C1 segment of cervical spinal cord (tissue), 14 donors: ENCODE measurements around the gene CAPN3.

Experiments
- DNase-seq, 14 donors: peaks; one replicate each; lab custom pipeline; 2025; lab: John Stamatoyannopoulos, UW

The CAPN3 gene

DNA sequence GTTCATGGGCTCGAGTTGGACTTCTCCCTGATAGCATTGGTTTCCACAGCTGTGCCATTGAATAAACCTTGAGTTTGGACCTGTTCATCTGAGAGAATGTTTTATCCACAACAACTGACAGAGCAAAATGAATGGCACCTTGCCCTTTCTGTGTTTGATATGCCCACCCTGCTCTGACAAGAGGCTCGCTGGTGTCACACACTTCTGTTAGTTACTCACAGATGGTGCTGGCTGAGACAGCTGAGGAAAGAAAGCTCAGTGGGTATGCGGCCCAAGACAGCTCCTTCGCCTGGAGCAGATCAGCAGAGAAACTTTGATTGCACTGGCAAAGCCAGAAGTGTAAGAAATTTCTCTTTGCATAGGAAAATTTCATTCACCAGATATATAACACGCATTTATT is 2.5 kb upstream of the CAPN3 start:
- no peak for DNase-seq

DNA sequence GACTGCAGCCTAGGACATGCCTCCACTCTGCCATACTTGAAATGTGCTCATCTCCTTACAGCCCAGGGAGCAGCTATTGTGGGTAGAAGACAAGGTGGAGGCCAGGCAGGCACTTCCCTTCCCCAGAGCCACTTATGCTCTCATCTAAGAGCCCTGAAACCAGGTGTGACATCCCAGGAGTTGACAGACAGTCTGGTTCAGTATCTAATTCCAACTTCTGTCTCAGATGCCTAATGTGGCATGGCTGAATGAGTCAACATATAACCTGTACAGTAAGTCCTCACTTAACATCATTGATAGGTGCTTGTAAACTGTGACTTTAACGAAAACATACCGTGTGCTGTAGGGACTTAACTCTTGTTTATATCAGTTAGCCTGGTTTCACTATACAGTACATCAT is 1.2 kb upstream of the CAPN3 start:
- DNase-seq: no peak

DNA sequence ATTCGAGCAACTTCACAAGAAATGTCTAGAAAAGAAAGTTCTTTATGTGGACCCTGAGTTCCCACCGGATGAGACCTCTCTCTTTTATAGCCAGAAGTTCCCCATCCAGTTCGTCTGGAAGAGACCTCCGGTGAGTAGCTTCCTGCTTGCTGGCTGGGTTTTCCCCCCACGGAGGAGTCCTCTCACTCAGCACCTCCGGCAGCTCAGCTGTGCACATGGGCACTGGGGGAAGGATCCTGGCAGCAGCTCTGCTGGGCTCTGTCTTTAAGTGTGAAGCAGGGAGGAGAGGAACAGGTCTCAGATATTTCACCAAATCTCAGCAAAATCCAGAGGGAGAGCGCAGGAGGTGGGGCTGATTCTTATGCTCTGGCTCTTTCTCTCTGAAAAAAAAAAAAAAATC is 684 bp downstream of the CAPN3 start:
- DNase-seq: no peak

DNA sequence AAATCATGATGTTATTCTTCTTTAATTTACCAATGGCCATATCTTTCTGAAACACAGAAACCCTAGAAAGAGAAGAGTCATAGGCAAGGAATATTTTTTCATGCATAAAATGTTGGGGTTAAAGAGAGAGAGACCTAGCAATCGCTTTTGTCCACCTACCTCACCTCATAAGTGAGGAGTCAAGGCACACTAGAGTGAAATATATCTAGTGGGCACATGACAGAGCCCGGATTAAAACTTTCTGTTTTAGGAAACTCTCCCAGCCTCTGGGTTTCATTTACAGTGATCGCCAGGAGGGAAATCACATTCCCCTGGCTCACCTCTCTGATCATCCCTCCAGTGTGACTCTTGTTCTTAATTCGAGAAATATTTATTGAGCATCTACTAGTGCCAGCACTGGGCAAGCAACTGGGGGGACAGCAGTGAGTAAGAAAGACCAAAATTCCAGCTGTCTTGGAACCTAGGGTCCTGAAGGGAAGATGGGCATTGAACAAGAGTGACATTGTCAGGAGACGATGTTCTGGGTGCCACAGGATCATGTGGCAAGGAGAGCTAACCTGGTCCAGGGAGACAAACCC is 1.3 kb downstream of the CAPN3 start:
- no peak for DNase-seq

DNA sequence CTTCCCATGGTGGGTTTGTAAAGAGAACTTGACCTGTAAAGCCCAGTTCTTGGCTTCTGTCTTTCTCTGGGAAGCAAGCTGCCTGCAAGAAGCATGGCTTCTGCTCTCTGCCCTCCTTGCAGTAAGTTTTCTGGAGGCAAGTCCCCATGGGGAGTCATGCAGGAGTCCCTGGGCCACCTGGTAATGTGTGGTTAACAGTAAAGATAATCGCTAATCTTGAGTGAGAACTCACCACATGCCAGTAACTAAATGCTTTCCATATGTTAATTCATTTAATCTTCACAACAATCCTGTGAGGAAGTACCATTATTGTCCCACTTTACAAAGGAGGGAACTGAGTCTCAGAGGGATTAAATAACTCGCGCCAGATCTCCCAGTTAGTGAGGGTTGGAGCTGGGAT is 4.2 kb downstream of the CAPN3 start:
- DNase-seq: no peak

DNA sequence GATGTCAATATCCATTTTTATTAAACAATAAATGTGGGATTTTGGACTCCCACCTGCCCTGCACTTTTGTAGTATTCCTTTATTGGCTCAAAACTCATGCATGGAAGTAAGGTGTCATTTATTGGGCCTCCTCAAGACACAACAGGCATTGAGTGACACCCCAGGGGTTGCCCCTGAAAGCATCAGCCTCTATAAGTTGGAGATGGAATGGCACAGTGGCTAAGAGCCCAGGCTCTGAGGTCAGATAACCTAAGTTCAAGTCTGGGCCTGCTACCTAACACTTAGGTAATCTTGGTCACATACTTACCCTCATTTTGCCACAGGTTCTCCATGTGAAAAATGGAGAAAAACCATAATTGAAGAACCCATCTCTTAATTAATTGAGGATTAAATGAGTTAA is 4.6 kb downstream of the CAPN3 start:
- no peak for DNase-seq

DNA sequence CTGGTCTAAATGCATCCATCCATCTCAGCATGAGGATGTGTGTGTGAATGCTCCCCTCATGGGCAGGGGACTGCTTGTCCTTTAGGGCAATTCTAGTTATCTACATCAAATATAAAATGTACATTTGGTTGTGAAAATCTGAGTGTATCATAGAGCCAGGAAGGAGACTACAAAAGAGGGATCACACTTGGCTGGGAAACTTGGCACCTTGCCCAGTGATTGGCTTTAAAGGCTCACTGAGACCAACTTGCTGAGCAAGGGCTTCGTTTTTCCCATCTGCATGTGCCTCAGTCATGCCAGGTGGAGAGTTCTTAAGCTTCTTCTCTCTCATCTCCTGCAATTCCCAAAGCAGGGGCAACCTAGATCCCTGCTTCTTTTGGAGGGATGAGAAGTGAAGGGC is 5.2 kb downstream of the CAPN3 start:
- no peak for DNase-seq

DNA sequence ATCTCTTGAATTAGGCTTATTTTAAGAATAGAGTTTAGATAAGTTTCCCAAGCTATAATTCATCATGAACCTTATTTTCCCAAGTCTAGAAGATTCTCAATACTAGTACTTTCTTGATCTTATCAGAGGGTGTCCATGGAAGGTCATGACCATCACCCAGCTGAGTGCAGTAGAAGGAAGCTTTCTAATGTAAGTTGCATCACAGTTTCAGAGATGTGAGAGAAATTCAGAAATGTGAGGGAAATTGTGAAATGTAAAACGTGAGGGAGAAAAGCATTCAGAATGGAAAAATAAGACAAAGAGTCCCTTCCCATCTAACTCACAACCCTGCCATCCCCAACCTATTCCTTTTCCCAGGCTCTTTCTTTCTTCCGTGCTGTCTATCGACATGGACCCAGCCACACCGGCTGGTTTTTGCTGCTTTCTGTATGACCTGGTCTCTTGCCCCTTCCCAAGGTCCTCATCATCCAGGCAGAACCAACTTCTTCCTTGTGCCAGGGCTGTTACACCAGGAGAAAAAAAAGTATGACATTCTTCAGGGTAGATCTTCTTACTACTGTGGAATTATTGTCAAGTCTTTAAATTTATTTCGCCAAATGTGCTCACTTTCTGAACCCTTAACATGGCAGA is 6.7 kb downstream of the CAPN3 start:
- no peak for DNase-seq

DNA sequence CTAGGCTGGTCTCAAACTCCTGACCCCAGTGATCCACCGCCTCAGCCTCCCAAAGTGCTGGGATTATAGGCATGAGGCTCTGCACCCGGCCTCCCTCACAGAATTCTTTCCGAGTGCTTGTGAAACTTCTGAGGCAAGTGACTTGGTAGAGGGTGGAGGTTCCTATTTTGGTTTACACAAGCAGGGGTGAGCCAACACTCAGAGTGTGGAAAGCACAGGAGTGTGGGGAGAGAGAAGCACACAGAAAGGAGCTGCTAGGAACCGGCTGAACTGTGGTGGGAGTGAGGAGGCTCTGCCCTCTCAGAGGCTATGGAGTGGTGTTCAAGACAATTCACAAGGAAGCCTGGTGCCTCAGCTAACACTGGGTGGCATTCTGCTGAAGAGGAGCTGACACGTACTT is 7.7 kb downstream of the CAPN3 start:
- no peak for DNase-seq

DNA sequence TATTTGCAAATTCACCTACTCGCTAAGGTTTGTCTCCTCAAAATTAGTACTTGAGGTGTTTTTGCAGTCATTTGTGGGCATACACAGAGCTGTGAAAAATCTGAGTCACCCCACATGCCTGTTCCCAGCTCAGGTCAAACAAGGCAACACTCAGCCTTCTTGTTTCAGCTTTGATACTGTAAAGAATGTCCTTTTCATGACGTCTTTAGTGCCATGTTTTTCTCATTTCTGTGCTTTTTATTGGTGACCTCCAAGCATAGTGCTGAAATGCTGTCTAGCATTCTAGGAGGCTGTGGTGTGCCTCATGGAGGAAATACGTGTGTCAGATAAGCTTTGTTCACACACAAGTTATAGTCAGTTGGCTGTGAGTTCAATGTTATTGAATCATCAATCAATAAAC is 8.8 kb downstream of the CAPN3 start:
- no peak for DNase-seq

DNA sequence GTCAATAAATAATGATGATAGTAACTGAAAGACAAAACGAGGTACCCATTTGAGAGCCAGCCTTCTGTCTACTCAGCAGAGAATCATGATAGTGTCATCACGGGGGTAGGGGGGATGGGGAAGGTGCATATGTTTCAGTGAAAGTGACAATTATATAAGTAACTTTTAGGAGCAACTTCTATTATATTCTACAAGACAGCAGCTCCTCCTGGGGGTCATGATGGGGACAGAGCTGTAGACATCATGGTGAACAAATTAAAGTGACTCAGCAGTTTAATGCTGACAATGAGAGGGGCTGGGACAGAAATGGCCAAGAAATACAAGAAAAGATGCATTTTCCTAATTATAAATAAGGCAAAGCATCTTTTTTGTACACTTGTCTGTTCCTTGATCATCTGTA is 11.8 kb downstream of the CAPN3 start:
- DNase-seq: no peak

DNA sequence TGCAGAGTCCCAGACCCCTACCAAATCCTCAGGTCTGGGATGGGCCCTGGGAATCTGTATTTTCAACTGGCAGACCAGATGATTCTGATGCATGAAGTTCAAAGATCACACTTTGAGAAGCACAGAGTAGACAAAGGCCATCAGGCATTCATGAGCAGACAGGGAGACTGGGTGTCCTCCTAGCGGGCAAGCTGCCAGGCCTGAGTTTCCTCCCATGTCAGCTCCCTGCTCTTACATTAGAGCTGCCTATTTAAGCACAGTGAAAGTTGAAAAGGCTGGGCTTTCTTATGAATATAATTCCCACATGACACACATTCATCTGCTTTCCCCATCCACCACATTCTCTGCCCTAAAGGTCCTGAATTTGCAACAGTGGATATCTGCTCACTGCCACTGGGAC is 14.0 kb downstream of the CAPN3 start:
- DNase-seq: no peak

DNA sequence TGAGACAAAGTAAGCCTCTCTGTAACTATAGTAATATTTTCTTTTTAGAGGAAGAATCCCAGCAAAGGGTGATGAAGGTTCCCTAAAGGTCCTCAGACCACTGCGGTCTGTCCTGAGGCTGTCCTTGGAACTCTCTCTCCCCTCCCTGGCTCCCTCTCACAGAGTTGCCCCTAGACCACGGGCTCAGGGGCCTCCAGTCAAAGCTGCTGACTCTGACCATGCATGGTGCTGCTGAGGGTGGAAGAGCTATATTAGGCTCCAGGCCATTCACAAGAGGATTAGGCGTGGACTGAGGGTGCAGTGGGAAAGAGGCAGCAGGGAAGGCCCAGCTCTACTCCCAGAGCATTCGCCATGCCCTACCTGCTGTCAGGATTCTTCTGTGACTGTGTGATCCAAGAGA is 14.6 kb downstream of the CAPN3 start:
- no peak for DNase-seq

DNA sequence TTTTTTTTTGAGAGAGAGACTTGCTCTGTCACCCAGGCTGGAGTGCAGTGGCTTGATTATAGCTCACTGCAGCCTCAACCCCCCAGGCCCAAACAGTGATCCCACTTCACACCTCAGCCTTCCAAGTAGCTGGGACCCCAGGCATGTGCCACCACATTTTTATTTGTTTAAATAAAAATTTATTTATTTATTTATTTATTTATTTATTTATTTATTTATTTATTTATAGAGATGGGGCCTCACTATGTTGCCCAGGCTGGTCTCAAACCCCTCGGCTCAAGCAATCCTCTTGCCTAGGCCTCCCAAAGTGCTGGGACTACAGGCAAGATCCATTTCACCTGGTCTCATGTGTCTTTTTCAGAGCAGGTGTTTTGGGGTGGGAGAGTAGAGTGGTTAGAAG is 15.5 kb downstream of the CAPN3 start:
- DNase-seq: no peak

DNA sequence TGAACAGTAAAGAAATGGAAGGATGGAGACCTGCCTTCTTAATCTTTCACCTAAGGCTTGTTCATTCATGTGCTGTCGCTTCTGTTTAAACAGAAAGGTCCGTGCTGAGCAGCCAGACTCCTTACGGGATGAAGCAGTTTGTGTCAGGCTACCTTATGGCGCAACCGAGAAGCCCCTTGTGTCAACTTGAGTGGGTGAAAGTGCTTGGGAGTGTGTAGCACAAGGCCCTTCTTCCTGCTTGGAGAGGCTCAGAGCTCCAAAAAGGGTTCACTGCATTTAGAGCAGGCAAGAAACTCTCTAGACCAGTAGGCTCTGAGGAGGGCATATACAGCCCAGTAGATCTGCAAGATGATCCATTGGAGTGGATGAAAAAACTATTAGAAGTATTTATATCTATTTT is 16.0 kb downstream of the CAPN3 start:
- DNase-seq: no peak

DNA sequence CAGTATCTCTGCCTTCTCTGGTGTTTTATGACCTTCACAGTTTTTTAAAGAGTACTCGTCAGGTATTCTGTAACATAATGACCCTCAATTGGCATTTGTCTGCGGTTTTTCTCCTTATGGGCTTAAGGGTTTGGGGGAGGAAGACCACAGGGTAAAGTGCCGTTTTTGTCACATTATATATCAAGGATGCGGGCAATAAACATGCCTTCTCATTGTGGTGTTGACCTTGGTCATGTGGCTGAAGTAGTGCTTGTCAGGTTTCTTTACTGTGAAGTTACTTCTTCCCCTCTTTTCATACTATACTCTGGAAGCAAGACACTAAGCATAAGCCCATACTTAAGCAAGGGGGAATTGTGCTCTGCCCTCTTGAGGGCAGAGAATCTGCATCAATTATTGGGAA is 16.6 kb downstream of the CAPN3 start:
- no peak for DNase-seq

DNA sequence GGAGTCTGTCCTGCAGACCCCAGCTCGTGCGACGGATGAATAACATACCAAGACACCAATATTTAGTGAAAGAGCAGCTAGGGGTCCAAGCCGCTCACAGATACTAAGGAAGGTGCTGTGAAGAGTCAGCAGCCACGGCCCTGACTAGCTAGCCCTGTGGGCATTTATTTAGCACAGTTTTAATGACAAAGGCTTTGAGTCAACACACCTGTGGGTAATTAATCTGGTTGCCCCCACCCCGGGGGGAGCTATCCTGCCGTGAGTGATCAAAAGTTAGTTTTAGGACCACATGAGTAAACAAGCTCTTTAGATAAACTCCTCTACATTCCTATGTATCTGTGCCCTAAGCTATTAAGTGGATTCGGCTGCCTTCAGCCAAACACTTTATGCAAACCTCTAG is 18.7 kb downstream of the CAPN3 start:
- no peak for DNase-seq

DNA sequence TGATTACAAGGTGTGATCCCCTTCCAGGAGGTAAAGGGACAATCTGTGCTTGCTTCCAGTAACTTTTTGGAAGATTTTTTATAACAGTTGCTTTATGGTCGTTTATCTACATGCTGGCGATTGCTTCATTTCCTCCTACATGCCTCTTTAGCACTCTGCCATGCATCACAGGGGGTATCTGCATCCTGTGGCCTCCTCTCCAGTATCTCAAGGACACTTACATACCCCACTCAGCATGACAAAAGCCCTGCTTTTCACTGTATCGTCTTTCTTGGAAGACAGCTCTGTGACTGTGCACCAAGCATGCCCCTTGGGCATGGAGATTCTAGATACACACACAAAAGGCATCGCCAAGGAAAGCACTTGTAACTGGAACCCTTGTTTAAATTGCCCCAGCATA is 25.3 kb downstream of the CAPN3 start:
- DNase-seq: no peak

DNA sequence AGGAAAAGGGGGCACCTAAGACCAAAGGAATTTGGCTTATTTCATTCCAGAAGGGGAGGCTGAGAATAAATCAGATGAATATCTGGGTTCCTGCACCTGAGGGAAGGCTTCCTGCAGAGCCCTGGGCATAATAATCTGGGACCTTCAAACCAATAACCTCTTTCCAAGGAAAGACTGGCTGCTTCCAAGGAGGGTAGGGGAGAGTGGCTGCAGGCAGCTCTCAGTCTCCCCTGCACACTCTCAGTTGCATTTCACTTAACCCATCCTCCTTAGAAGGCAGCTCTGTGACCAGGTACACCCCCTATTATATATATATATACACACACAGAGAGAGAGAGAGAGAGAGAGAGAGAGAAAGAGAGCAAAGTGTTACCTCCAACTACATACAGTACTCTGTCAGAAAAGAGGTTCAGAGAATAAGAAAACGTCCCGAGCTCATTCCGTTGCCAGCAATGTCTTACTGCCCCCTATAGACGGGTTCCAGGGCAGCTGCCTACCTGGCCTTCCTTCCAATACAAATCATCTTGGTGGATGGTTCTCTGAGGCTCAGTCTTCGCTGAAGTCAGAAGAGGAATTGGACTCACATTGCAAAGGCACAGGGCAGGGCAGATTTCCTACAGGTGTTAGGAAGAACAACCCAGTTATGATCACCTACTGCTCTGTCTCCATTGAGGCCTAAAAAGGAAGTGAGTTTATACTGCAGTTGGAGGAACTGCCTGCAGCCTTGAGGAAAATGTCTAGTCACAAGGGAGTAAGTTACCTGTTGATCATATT is 26.1 kb downstream of the CAPN3 start:
- no peak for DNase-seq

DNA sequence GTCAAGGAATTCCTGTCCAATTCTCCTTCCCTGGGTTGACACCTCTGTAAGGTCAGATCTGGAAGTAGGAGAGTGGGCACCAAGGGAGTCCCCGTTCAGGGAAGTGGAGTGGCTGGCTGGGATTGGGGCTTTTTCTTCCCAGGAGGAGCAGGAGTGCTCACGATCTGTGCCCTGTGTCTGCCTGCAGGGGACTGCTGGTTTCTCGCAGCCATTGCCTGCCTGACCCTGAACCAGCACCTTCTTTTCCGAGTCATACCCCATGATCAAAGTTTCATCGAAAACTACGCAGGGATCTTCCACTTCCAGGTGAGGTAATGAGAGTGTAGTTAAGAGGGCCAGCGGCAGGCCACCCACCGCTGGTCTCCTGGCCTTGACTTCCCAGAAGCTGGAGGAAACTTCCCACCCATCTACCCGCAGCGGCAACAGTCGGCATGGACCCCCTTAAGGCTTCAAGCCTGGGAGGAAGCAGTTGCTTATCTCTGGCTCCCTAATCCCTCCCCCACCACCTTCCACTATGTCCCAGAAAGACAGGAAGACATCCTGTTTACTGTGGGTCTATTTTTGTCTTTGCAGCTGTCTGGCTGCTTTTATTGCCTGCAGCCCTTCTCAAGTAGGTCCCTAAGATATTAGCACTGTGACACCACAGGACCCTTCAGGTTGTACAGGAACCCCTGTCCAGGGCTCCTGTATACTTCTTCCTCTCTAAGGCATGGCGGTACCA is 26.8 kb downstream of the CAPN3 start:
- no peak for DNase-seq

DNA sequence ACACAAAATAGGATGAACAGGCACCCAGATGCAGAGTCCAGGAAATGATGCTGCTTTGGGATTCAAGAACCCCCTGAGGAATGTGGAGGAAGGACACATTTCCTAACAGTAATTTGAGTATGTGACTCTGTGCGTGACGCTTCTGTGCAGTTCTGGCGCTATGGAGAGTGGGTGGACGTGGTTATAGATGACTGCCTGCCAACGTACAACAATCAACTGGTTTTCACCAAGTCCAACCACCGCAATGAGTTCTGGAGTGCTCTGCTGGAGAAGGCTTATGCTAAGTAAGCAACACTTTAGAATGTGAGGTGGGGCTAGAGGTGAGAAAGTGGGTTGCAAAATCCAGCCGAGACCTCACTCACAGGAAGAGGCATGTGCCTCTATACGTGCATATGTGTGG is 28.3 kb downstream of the CAPN3 start:
- DNase-seq: no peak

DNA sequence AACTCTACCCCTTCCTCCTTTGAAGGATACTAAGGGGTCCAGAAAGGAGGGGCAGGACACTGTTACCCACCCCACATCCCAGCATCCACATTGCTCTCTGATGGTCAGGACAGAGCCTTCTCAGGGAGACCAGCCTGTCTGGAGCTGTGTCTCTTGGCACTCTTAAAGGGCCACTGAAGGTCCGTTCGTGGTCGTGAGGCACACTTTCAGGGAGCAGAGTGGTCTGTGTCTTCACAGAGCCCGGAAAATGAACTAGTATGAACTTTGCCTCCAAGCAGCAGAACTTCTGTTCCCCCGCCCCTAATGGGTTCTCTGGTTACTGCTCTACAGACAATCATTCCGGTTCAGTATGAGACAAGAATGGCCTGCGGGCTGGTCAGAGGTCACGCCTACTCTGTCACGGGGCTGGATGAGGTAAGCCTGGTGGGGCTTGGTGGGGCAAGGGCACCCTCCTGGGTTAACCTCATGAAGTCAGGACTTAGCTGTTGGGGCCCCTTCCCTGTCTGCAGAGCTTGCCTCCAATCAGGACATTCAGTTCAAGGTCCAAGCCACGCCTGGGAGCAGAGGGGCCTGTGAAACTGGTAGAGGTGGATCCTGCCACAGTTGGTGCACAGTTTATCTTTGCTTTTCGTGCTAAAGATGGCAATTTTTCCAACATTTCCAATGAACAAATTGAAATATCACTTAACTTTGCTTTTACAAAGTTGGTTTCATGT is 33.2 kb downstream of the CAPN3 start:
- DNase-seq: no peak
